Measurements from ENCODE around the gene FOXJ1. TPM values are rescaled to one million over a fixed set of nuclear protein-coding genes. Genes with fewer than 3 reads are reported as not detected.

The FOXJ1 gene
- total and polyA plus RNA-seq, 2 experiments from 2014 or later, result not detected

DNA sequence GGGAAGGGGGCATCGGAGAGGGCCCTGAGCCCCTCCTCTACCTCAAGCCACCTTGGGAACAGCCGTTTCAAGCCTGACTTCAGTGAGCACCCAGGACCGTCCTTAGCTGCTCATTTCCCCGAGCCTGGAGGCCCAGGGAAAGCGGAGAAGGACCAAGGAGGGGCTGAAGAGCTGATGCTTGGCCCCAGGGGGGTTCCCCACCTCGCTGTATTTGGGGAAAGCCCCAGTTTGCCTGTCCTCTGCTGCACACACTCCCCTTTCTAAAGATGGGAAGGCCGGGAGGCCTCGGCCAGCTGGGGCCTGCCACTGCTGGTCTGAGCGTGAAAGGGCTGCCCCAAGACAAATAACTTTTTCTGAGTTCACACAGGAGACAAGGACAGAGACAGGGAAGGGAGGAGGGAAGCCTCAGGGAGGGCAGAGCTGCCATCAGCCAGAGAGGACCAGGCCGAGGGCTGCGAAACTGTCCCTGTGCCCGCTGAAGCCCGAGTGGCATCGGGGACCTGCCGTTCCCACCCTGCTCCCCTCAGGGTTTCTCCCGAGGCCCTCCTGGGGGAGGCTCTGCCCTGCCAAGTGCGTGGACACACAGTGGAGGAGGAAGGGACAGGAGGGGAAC, 50.4 kb downstream of the FOXJ1 start:
- no peaks in the 10 kb centered on the region for H3K27me3 ChIP-seq (replicated peaks; ENCODE audit: insufficient read depth)
- H3K4me1 ChIP-seq (ENCODE audit: insufficient read depth), result peaks cover 11% of the 10 kb centered on the region
- no peak overlapping the region for H3K4me3 ChIP-seq
- H3K36me3 ChIP-seq (ENCODE audit: low read depth), result peaks cover 6% of the 10 kb centered on the region; the same call in 1 of the 2 replicates
- WGBS, 2 experiments (ENCODE audit: low coverage in 1 of 2, low lambda C conversion rate in 2 of 2, missing lambda C conversion rate in 2 of 2), result 89 to 92% methylated on average over 12 to 17 of the region's 17 CpGs
- H4K20me1 ChIP-seq (ENCODE audit: insufficient read depth), result no peaks in the 10 kb centered on the region
- no peak overlapping the region for H3K4me2 ChIP-seq (ENCODE audit: unreplicated experiment)
- no peak overlapping the region for H3K9ac ChIP-seq
- H3K27ac ChIP-seq, result no peak overlapping the region
- no peaks in the 10 kb centered on the region for H3K9me2 ChIP-seq (ENCODE audit: insufficient read depth)
- in situ Hi-C loops (cut with MboI), result no loop called here
- TF ChIP-seq EZH2phosphoT487 (IDR thresholded peaks at IDR 0.05; ENCODE audit: insufficient read depth, low read depth), result no peak
- no peak for TF ChIP-seq EZH2 (IDR thresholded peaks at IDR 0.05; ENCODE audit: insufficient read depth, poor library complexity, severe bottlenecking)
- no peak overlapping the region for H2AFZ ChIP-seq
- DNase-seq, result no peak
- peaks cover 18% of the 10 kb centered on the region for H3F3A ChIP-seq (ENCODE audit: insufficient read depth)
- H3K9me3 ChIP-seq (ENCODE audit: low read depth), result no peaks in the 10 kb centered on the region
- H3K79me2 ChIP-seq (ENCODE audit: insufficient read depth), result no peaks in the 10 kb centered on the region

DNA sequence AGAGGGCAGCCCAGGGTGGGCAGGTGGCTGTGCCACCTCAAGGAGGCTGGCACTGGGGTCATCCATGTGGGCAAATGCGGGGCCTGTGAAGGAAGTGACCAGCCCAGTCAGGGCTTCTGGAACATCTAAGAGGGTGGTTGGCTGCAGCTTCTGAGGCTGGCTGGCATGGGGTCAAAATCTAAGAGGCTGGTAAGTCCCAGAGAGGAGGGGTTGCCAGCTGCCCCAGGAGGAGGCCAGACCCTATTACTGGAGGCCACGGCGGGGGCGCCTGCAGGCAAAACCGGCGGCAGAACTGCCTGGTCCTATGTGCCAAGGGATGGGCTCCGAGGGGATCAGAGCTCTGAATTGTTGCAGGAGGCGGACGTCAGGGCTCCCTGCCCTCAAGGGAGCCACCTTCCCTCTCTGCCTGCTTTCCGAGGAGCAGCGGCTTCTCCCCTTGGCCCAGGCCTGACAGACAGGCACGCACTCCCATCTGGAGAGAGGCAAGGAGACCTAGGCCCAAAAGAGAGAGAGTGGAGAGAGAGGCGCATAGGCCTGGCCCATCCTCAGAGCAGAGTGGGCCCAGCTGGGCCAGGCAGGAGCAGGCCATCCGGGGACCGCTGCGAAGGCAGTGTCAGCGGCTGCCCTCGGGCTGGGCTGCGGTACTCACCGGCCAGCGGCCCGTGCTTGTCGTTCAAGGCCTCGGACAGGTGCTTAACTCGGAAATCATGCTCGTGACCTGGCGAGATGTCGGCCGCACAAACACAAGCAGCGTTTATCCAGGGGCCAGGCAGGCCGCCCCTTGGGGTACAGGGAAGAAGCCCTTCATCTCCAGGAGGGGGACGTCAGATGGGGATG, 51.1 kb downstream of the FOXJ1 start:
- H3K79me2 ChIP-seq (ENCODE audit: insufficient read depth), result no peaks in the 10 kb centered on the region
- peaks cover 12% of the 10 kb centered on the region; the same call in 1 of the 2 replicates for H3F3A ChIP-seq (ENCODE audit: insufficient read depth)
- H3K4me3 ChIP-seq, result no peak overlapping the region
- no peak overlapping the region for H2AFZ ChIP-seq
- no peaks in the 10 kb centered on the region for H4K20me1 ChIP-seq (ENCODE audit: insufficient read depth)
- no peaks in the 10 kb centered on the region for H3K9me3 ChIP-seq (ENCODE audit: low read depth)
- no peak overlapping the region for H3K9ac ChIP-seq
- H3K27me3 ChIP-seq (replicated peaks; ENCODE audit: insufficient read depth), result no peaks in the 10 kb centered on the region
- in situ Hi-C loops (cut with MboI), result no loop called here
- no peak overlapping the region for H3K4me2 ChIP-seq (ENCODE audit: unreplicated experiment)
- H3K27ac ChIP-seq, result no peak overlapping the region
- TF ChIP-seq EZH2phosphoT487 (IDR thresholded peaks at IDR 0.05; ENCODE audit: insufficient read depth, low read depth) (no peak), EZH2 (IDR thresholded peaks at IDR 0.05; ENCODE audit: insufficient read depth, poor library complexity, severe bottlenecking) (no peak)
- peaks cover 6% of the 10 kb centered on the region; the same call in 1 of the 2 replicates for H3K36me3 ChIP-seq (ENCODE audit: low read depth)
- H3K9me2 ChIP-seq (ENCODE audit: insufficient read depth), result no peaks in the 10 kb centered on the region
- H3K4me1 ChIP-seq (ENCODE audit: insufficient read depth), result 0 out of 2 replicates have a peak, but pooled peaks cover 6% of the 10 kb centered on the region
- no peak for DNase-seq
- 92 to 95% methylated on average over 29 to 32 of the region's 32 CpGs for WGBS, 2 experiments (ENCODE audit: low coverage in 1 of 2, low lambda C conversion rate in 2 of 2, missing lambda C conversion rate in 2 of 2)

DNA sequence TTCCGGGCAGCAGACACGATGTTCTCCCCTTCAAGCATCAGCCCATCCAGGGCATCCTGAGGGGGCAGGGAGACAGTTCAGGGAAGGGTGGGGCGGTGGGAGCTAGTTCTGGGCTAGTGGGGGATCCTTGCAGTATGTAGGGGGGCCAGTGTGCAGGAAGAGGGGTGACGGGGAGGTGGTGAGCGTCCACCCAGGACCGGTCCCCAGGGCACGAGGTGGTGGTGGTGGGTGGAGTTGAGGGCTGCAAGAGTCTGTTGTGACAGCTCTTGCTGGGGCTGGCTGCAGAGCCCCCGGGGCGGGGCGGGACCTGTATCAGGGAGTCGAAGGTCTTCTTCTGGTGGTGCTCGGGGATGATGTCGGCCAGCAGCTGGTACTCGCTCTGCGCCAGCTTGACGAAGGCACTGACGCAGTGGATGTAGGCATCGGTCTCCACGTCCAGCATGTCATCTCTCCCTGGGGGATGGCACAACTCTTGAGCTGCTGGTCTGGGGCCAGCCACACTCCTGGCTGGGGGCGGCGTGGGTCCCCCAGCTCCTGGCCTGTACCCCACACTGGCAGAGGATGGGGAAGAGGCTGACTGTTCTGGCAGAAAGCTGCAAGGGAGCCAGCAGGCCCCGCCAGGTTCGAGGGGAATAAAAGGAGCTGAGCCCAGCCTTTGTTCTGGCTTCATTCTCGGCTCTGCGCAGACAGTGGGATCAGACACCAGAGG, 52.0 kb downstream of the FOXJ1 start:
- no peak overlapping the region for H3K9ac ChIP-seq
- no peak for DNase-seq
- no peaks in the 10 kb centered on the region for H3K9me2 ChIP-seq (ENCODE audit: insufficient read depth)
- H3K36me3 ChIP-seq (ENCODE audit: low read depth), result peaks cover 10% of the 10 kb centered on the region; the same call in 1 of the 2 replicates
- 98 to 99% methylated on average over 20 to 24 of the region's 25 CpGs for WGBS, 2 experiments (ENCODE audit: low coverage in 1 of 2, low lambda C conversion rate in 2 of 2, missing lambda C conversion rate in 2 of 2)
- H3K27me3 ChIP-seq (replicated peaks; ENCODE audit: insufficient read depth), result no peaks in the 10 kb centered on the region
- H3F3A ChIP-seq (ENCODE audit: insufficient read depth), result 0 out of 2 replicates have a peak, but pooled peaks cover 3% of the 10 kb centered on the region
- no peak overlapping the region for H3K4me3 ChIP-seq
- H3K4me2 ChIP-seq (ENCODE audit: unreplicated experiment), result no peak overlapping the region
- no peak overlapping the region for H3K27ac ChIP-seq
- in situ Hi-C loops (cut with MboI), result no loop called here
- TF ChIP-seq EZH2phosphoT487 (IDR thresholded peaks at IDR 0.05; ENCODE audit: insufficient read depth, low read depth) (no peak), EZH2 (IDR thresholded peaks at IDR 0.05; ENCODE audit: insufficient read depth, poor library complexity, severe bottlenecking) (no peak)
- H3K9me3 ChIP-seq (ENCODE audit: low read depth), result no peaks in the 10 kb centered on the region
- H3K4me1 ChIP-seq (ENCODE audit: insufficient read depth), result no peaks in the 10 kb centered on the region
- no peaks in the 10 kb centered on the region for H4K20me1 ChIP-seq (ENCODE audit: insufficient read depth)
- no peak overlapping the region for H2AFZ ChIP-seq
- H3K79me2 ChIP-seq (ENCODE audit: insufficient read depth), result no peaks in the 10 kb centered on the region

Data from GM23248 (cell line).